Ishikawa (cell line): ENCODE results near the gene SPATC1L.

Source experiments
- EP300 ChIP-seq: IDR thresholded peaks from 2 replicates; pipeline ENCODE4 v1.6.1; 2012; ENCODE audit warnings: borderline replicate concordance
- NFIC ChIP-seq: IDR thresholded peaks from 2 replicates; pipeline ENCODE4 v1.6.1; 2012
- RAD21 ChIP-seq: IDR thresholded peaks from 2 replicates; pipeline ENCODE4 v1.6.1; 2012; ENCODE audit warnings: low read depth
- YY1 ChIP-seq: IDR thresholded peaks from 2 replicates; pipeline ENCODE4 v1.6.1; 2012; ENCODE audit warnings: low read depth
- TF ChIP-seq, protein P1 (sequence below): IDR thresholded peaks from 2 replicates; pipeline ENCODE4 v1.6.1; 2012

DNA sequence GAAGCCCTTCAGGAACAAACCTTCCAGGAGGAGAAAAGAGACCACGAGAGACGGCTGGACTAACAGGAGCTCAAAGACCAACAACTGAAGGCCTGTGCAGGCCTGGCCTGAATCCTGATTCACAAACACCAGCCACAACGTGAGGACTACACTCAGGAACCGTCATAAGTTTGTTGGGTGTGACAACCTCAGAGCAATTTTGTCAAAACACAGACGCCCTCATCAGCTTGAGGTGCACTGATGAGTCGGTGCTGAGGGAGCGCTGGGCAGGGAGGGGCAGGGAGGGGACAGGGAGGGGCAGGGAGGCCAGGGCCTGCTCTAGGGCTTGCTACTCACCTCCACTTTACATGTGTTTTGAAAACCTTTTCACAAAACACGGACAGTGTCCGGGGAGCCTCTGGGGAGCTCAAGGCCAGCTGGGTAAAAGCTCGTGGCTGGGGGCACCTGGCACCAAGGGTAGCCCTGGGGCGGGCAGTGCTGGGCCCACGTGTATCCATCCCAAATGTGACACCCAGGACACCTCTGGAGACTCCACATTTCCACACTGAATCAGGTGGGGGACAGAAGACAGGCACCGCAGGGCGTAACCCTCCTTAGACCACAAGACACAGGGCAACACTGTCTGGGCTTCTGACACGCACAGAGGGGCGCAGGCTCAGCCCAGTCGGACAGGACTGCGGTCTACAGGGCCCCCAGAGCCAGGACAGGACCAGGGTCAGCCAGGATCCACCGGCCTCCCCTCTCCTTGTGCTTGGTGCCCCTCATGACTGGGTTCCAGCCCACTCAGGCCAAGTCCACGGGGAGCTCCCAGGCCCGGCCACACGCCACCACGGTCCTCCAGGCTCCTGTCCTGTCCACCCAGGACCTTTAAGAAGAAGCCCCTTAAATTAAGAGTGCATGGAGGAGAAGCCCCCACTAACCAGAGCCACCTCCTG lies 27.8 kb upstream of the SPATC1L start:
- no peak for TF ChIP-seq YY1
- TF ChIP-seq RAD21: no peak
- TF ChIP-seq, protein P1, sequence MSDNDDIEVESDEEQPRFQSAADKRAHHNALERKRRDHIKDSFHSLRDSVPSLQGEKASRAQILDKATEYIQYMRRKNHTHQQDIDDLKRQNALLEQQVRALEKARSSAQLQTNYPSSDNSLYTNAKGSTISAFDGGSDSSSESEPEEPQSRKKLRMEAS: no peak
- TF ChIP-seq NFIC: no peak
- TF ChIP-seq EP300: no peak
